ENCODE data around the gene UTF1. TPM values are rescaled to one million over a fixed set of nuclear protein-coding genes. Genes with fewer than 3 reads are reported as not detected.

The UTF1 gene
- total and polyA plus RNA-seq, 2 experiments from 2014 or later, result not detected

GRCh38 chr10:133195611-133196010 lies 34.4 kb upstream of the UTF1 start:
- no peak overlapping the region for H3K4me2 ChIP-seq (ENCODE audit: unreplicated experiment)
- no peak for TF ChIP-seq EZH2 (IDR thresholded peaks at IDR 0.05; ENCODE audit: insufficient read depth, poor library complexity, severe bottlenecking)
- no peaks in the 10 kb centered on the region for H3K9me3 ChIP-seq (ENCODE audit: low read depth)

DNA sequence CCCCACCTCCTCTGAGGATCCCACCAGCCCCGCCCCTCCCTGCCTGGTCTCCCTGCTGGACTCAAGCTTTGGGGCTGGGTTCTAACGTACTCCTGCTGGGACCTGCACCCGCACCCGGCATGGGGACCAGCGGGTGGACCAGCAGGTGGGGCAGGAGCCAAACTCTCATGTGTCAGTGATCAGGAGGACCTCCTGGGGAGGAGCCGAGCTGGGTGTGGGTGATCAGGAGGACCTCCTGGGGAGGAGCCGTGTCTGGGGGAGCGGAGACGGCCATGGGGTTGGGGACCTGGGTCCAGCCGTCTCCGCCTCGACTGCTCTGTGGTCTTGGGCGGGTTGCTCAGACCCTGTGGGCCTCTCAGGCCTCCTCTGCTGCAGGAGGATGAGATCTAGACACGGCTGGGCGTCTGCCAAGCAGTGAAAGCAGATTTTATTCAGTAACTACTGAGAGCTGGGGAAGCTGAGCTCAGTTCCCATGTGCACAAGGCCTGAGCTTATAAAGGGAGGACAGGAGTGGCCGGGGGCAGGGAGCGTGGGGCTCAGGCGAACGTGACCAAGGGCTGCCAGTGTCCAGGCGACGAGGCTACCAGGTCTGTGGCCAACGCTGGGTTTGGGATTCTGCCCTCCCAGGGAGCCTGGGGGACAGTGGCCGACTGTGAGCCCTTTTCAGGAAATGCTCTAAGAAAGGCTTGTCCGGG lies 33.6 kb upstream of the UTF1 start:
- Histone ChIP-seq H3K27ac (no peak overlapping the region), H3K4me1 (ENCODE audit: insufficient read depth) (no peaks in the 10 kb centered on the region), H3K9me2 (ENCODE audit: insufficient read depth) (no peaks in the 10 kb centered on the region), H3F3A (ENCODE audit: insufficient read depth) (no peaks in the 10 kb centered on the region), H2AFZ (no peak overlapping the region), H3K4me2 (ENCODE audit: unreplicated experiment) (no peak overlapping the region), H3K9ac (no peak overlapping the region), H3K9me3 (ENCODE audit: low read depth) (no peaks in the 10 kb centered on the region), H3K27me3 (replicated peaks; ENCODE audit: insufficient read depth) (peaks cover 10% of the 10 kb centered on the region), H3K4me3 (no peak overlapping the region), H4K20me1 (ENCODE audit: insufficient read depth) (no peaks in the 10 kb centered on the region), H3K79me2 (ENCODE audit: insufficient read depth) (no peaks in the 10 kb centered on the region), H3K36me3 (ENCODE audit: low read depth) (no peaks in the 10 kb centered on the region)
- 55 to 57% methylated on average over 20 to 24 of the region's 24 CpGs for WGBS, 2 experiments (ENCODE audit: low coverage in 1 of 2, low lambda C conversion rate in 2 of 2, missing lambda C conversion rate in 2 of 2)
- DNase-seq, result peak; percentile 6
- TF ChIP-seq EZH2phosphoT487 (IDR thresholded peaks at IDR 0.05; ENCODE audit: insufficient read depth, low read depth), result no peak
- no peak for TF ChIP-seq EZH2 (IDR thresholded peaks at IDR 0.05; ENCODE audit: insufficient read depth, poor library complexity, severe bottlenecking)
- in situ Hi-C loops (cut with MboI), result no loop called here

More at GRCh38 chr10:133195611-133196010, 34.4 kb upstream of the UTF1 start:
- no peaks in the 10 kb centered on the region for H3K4me1 ChIP-seq (ENCODE audit: insufficient read depth)
- no peak overlapping the region for H2AFZ ChIP-seq
- DNase-seq, result no peak
- H3K27me3 ChIP-seq (replicated peaks; ENCODE audit: insufficient read depth), result peaks cover 10% of the 10 kb centered on the region
- no peaks in the 10 kb centered on the region for H3K79me2 ChIP-seq (ENCODE audit: insufficient read depth)
- no peaks in the 10 kb centered on the region for H4K20me1 ChIP-seq (ENCODE audit: insufficient read depth)
- in situ Hi-C loops (cut with MboI), result no loop called here
- H3K9ac ChIP-seq, result no peak overlapping the region
- no peaks in the 10 kb centered on the region for H3K9me2 ChIP-seq (ENCODE audit: insufficient read depth)
- 84 to 86% methylated on average over 23 of the region's 23 CpGs for WGBS, 2 experiments (ENCODE audit: low coverage in 1 of 2, low lambda C conversion rate in 2 of 2, missing lambda C conversion rate in 2 of 2)
- H3K27ac ChIP-seq, result no peak overlapping the region
- no peaks in the 10 kb centered on the region for H3F3A ChIP-seq (ENCODE audit: insufficient read depth)
- no peak overlapping the region for H3K4me3 ChIP-seq
- H3K36me3 ChIP-seq (ENCODE audit: low read depth), result no peaks in the 10 kb centered on the region

GRCh38 chr10:133196936-133197758 lies 32.9 kb upstream of the UTF1 start:
- H4K20me1 ChIP-seq (ENCODE audit: insufficient read depth), result no peaks in the 10 kb centered on the region
- in situ Hi-C loops (cut with MboI), result no loop called here

DNA sequence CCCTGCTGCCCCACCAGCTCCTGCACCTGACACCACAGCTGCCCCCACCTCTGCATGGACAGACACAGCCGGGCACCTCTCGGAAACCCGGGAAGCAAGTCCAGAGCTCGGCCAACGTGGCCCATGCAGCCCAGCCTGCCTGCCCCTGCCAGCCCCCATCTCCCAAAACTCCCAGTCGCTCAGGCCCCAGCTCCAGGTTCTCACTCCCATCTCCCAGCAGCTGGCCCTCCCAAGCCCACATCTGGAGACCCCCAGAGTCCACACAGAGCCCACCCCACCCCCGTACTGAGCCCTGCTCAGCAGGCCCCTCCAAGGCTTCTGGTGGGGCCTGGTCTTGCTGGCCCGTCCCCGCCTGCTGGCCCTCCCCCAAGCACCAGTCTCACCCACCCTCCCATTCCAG lies 32.2 kb upstream of the UTF1 start:
- in situ Hi-C loops (cut with MboI), result no loop called here
- 70 to 88% methylated on average over 6 to 9 of the region's 9 CpGs for WGBS, 2 experiments (ENCODE audit: low coverage in 1 of 2, low lambda C conversion rate in 2 of 2, missing lambda C conversion rate in 2 of 2)
- H4K20me1 ChIP-seq (ENCODE audit: insufficient read depth), result no peaks in the 10 kb centered on the region
- H3K27me3 ChIP-seq (replicated peaks; ENCODE audit: insufficient read depth), result peaks cover 3% of the 10 kb centered on the region
- no peaks in the 10 kb centered on the region for H3K36me3 ChIP-seq (ENCODE audit: low read depth)
- H3K4me2 ChIP-seq (ENCODE audit: unreplicated experiment), result no peak overlapping the region
- no peaks in the 10 kb centered on the region for H3K79me2 ChIP-seq (ENCODE audit: insufficient read depth)
- H3F3A ChIP-seq (ENCODE audit: insufficient read depth), result no peaks in the 10 kb centered on the region
- H3K9me2 ChIP-seq (ENCODE audit: insufficient read depth), result no peaks in the 10 kb centered on the region
- H3K9ac ChIP-seq, result no peak overlapping the region
- no peaks in the 10 kb centered on the region for H3K4me1 ChIP-seq (ENCODE audit: insufficient read depth)
- DNase-seq, result no peak
- no peak overlapping the region for H3K4me3 ChIP-seq
- no peak overlapping the region for H3K27ac ChIP-seq
- H2AFZ ChIP-seq, result no peak overlapping the region
- TF ChIP-seq EZH2 (IDR thresholded peaks at IDR 0.05; ENCODE audit: insufficient read depth, poor library complexity, severe bottlenecking) (no peak), EZH2phosphoT487 (IDR thresholded peaks at IDR 0.05; ENCODE audit: insufficient read depth, low read depth) (no peak)
- no peaks in the 10 kb centered on the region for H3K9me3 ChIP-seq (ENCODE audit: low read depth)

More at GRCh38 chr10:133196936-133197758, 32.9 kb upstream of the UTF1 start:
- DNase-seq, result no peak
- WGBS, 2 experiments (ENCODE audit: low coverage in 1 of 2, low lambda C conversion rate in 2 of 2, missing lambda C conversion rate in 2 of 2), result 70 to 81% methylated on average over 28 to 35 of the region's 40 CpGs
- TF ChIP-seq EZH2 (IDR thresholded peaks at IDR 0.05; ENCODE audit: insufficient read depth, poor library complexity, severe bottlenecking) (no peak), EZH2phosphoT487 (IDR thresholded peaks at IDR 0.05; ENCODE audit: insufficient read depth, low read depth) (no peak)
- no peak overlapping the region for H3K27ac ChIP-seq
- H3K4me1 ChIP-seq (ENCODE audit: insufficient read depth), result no peaks in the 10 kb centered on the region
- peaks cover 8% of the 10 kb centered on the region for H3K27me3 ChIP-seq (replicated peaks; ENCODE audit: insufficient read depth)
- H2AFZ ChIP-seq, result no peak overlapping the region
- H3K9me3 ChIP-seq (ENCODE audit: low read depth), result no peaks in the 10 kb centered on the region
- no peaks in the 10 kb centered on the region for H3K79me2 ChIP-seq (ENCODE audit: insufficient read depth)
- no peaks in the 10 kb centered on the region for H3K9me2 ChIP-seq (ENCODE audit: insufficient read depth)
- H3K9ac ChIP-seq, result no peak overlapping the region
- H3K4me3 ChIP-seq, result no peak overlapping the region
- no peaks in the 10 kb centered on the region for H3F3A ChIP-seq (ENCODE audit: insufficient read depth)
- H3K4me2 ChIP-seq (ENCODE audit: unreplicated experiment), result no peak overlapping the region
- no peaks in the 10 kb centered on the region for H3K36me3 ChIP-seq (ENCODE audit: low read depth)

All from GM23248 (cell line).